Colonic mucosa (tissue), 4 donors: ENCODE data around the gene RECK. TPM values are rescaled to one million over a fixed set of nuclear protein-coding genes. Genes with fewer than 3 reads are reported as not detected.

ENCODE experiments used
- DNase-seq: peaks from one replicate; pipeline ENCODE4 v3.0.0-alpha.2; 2020
- H3K27ac ChIP-seq: fragments of 200-600 bp; one replicate; pipeline ENCODE4 v1.8.0; 2021
- H3K27me3 ChIP-seq: fragments of 200-600 bp; one replicate; pipeline ENCODE4 v1.8.0; 2021
- H3K36me3 ChIP-seq: fragments of 200-600 bp; one replicate; pipeline ENCODE4 v1.8.0; 2021
- H3K4me1 ChIP-seq: fragments of 200-600 bp; one replicate; pipeline ENCODE4 v1.8.0; 2021; ENCODE audit warnings: mild to moderate bottlenecking
- H3K4me3 ChIP-seq: fragments of 200-600 bp; one replicate; pipeline ENCODE4 v1.8.0; 2021
- H3K9ac ChIP-seq, 2 donors: one replicate each; pipeline ENCODE4 v1.7.0; 2013; ENCODE audit warnings: control low read depth in 2 of 2, low read depth in 2 of 2, low read length in 2 of 2
- H3K9me3 ChIP-seq: fragments of 200-600 bp; one replicate; pipeline ENCODE4 v1.8.0; 2021
- CTCF ChIP-seq: fragments of 200-600 bp; IDR thresholded peaks from one replicate; pipeline ENCODE4 v1.8.0; 2022; ENCODE audit warnings: antibody characterized with exemption, mild to moderate bottlenecking
- intact Hi-C: fragments of 100-400 bp; cut with DNase I; formaldehyde crosslinking; loops from one replicate; pipeline ENCODE4 v1.14.1; 2022
- total RNA-seq, 2 donors: library from RNA; stranded (reverse); fragmentation: NEBNext Ultra II Directional in 1 of 2; extraction: Animal tissue kit (Norgen Biotek cat#: 25700) in 1 of 2; gene quantifications; one replicate each; pipeline ENCODE4 v1.2.1, GENCODE V29; 2021
- donor health status: healthy.
- donor health status: DM: no; HTN: no; CAD: no.
- donor health status: DM: no; HTN: no; CAD: no.

The RECK gene
- total RNA-seq, 2 donors from 2014 or later = 1.6 to 4.5 TPM

- H3K4me1 ChIP-seq = no peaks in the 10 kb centered on the region
- no peak overlapping the region for H3K9ac ChIP-seq
- no peaks in the 10 kb centered on the region for H3K9me3 ChIP-seq
- no peak for DNase-seq
- no peak for TF ChIP-seq CTCF
- H3K36me3 ChIP-seq = no peaks in the 10 kb centered on the region
- no peak overlapping the region for H3K27ac ChIP-seq
- no peak overlapping the region for H3K4me3 ChIP-seq
- intact Hi-C loops = no loop called here
- no peaks in the 10 kb centered on the region for H3K27me3 ChIP-seq
Observed at GRCh38 chr9:36064448-36065037, 27.8 kb downstream of the RECK start.

- no peak overlapping the region for H3K27ac ChIP-seq
- no peak for DNase-seq
- intact Hi-C loops = no loop called here
Observed at GRCh38 chr9:36074055-36074454, 37.3 kb downstream of the RECK start.

GRCh38 chr9:36074870-36075532, 38.3 kb downstream of the RECK start:
- no peak overlapping the region for H3K9ac ChIP-seq
- intact Hi-C loops = no loop called here
- TF ChIP-seq CTCF = no peak
- H3K27ac ChIP-seq = no peak overlapping the region
- no peaks in the 10 kb centered on the region for H3K36me3 ChIP-seq
- peak; percentile 83 for DNase-seq
- no peaks in the 10 kb centered on the region for H3K27me3 ChIP-seq
- H3K9me3 ChIP-seq = no peaks in the 10 kb centered on the region
- no peak overlapping the region for H3K4me3 ChIP-seq
- H3K4me1 ChIP-seq = peaks cover 11% of the 10 kb centered on the region

More at GRCh38 chr9:36074055-36074454, 37.3 kb downstream of the RECK start:
- Histone ChIP-seq H3K27me3 (no peaks in the 10 kb centered on the region), H3K9ac (no peak overlapping the region), H3K4me3 (no peak overlapping the region), H3K4me1 (peaks cover 11% of the 10 kb centered on the region), H3K9me3 (no peaks in the 10 kb centered on the region), H3K36me3 (no peaks in the 10 kb centered on the region)
- TF ChIP-seq CTCF = no peak

GRCh38 chr9:36078051-36078450, 41.3 kb downstream of the RECK start:
- intact Hi-C loops = no loop called here
- H3K4me1 ChIP-seq = peaks cover 11% of the 10 kb centered on the region
- DNase-seq = no peak
- H3K27ac ChIP-seq = no peak overlapping the region
- no peak overlapping the region for H3K4me3 ChIP-seq
- no peak for TF ChIP-seq CTCF
- H3K27me3 ChIP-seq = no peaks in the 10 kb centered on the region
- no peaks in the 10 kb centered on the region for H3K9me3 ChIP-seq
- H3K36me3 ChIP-seq = no peaks in the 10 kb centered on the region
- no peak overlapping the region for H3K9ac ChIP-seq

- DNase-seq = no peak
- Histone ChIP-seq H3K36me3 (no peaks in the 10 kb centered on the region), H3K4me1 (no peaks in the 10 kb centered on the region), H3K9me3 (no peaks in the 10 kb centered on the region), H3K9ac (no peak overlapping the region), H3K27ac (no peak overlapping the region), H3K4me3 (no peak overlapping the region), H3K27me3 (no peaks in the 10 kb centered on the region)
- TF ChIP-seq CTCF = no peak
- intact Hi-C loops = no loop called here
Observed at GRCh38 chr9:36080519-36080918, 43.8 kb downstream of the RECK start.
